ENCODE data around the gene ABCC5. TPM values are rescaled to one million over a fixed set of nuclear protein-coding genes. Genes with fewer than 3 reads are reported as not detected.

The ABCC5 gene
- polyA plus RNA-seq, 4 donors: 9.2 to 64.6 (median 13.0) TPM

DNA sequence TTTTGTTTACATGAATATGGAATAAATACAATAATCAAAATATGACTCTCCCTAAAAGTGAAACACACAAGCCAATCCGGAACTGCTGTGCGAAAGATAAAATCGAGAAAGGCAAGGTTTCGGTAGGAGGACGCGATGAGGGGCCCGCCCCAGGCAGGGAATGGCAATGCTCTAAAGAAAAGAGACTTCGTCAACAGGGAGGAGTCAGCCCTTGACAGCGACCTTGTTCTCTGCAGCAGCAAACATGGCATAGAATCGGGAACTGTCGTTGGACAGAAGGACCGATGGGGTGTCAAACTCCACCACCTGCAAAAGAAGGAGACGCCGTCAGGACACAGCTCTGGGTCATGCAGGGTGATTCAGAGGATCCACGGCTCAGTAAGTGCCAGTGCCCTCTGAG, 96.6 kb downstream of the ABCC5 start:
- FAIRE-seq (no peak), DNase-seq (no peak)
- peaks cover 0 to 2% (median 0%) of the 10 kb centered on the region in 3 donors for H3K4me1 ChIP-seq (ENCODE audit: control insufficient read depth in 3 of 3, insufficient read depth in 2 of 3, low read depth in 1 of 3, low read length in 2 of 3)
- H3K27me3 ChIP-seq (ENCODE audit: control insufficient read depth in 3 of 3, insufficient read depth in 3 of 3, low read length in 3 of 3): no peaks in the 10 kb centered on the region
- 93 to 96% (median 94%) methylated on average over 15 of the region's 15 CpGs for WGBS, 3 donors
- no peaks in the 10 kb centered on the region for H3K9me3 ChIP-seq (ENCODE audit: control insufficient read depth in 2 of 2, insufficient read depth in 1 of 2, low read depth in 1 of 2, low read length in 1 of 2)
- no peak overlapping the region for H3K27ac ChIP-seq (ENCODE audit: low read depth in 1 of 3, low read length in 2 of 3)
- peaks cover 0 to 27% (median 6%) of the 10 kb centered on the region in 3 donors for H3K36me3 ChIP-seq (ENCODE audit: control insufficient read depth in 3 of 3, insufficient read depth in 2 of 3, low read depth in 1 of 3, low read length in 3 of 3)
- H3K4me3 ChIP-seq (ENCODE audit: low read depth in 1 of 3, low read length in 3 of 3): no peak overlapping the region

DNA sequence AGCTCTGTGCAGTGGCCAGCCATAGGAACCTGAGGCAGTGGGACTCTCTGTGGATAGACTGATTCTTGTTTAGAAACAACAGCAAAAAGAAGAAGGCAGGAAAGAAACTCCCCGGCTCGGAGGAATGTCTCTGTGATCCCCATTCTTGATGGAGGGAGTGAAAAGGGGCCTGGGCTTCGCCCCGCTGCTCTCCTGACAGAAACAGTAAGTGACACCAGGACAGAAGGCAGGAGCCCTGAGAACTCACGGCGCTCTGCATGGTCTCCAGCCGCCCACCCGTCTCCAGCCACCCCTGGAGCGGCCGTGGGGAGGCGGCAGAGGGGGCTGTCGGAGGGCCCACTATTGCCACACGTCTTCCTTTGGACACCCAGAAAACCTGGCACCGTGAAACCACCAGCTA, 97.3 kb downstream of the ABCC5 start:
- Histone ChIP-seq H3K27me3 (ENCODE audit: control insufficient read depth in 3 of 3, insufficient read depth in 3 of 3, low read length in 3 of 3) (no peaks in the 10 kb centered on the region), H3K27ac (ENCODE audit: low read depth in 1 of 3, low read length in 2 of 3) (no peak overlapping the region), H3K4me3 (ENCODE audit: low read depth in 1 of 3, low read length in 3 of 3) (no peak overlapping the region), H3K36me3 (ENCODE audit: control insufficient read depth in 3 of 3, insufficient read depth in 2 of 3, low read depth in 1 of 3, low read length in 3 of 3) (peaks cover 0 to 26% (median 6%) of the 10 kb centered on the region in 3 donors), H3K4me1 (ENCODE audit: control insufficient read depth in 3 of 3, insufficient read depth in 2 of 3, low read depth in 1 of 3, low read length in 2 of 3) (peaks cover 0 to 2% (median 0%) of the 10 kb centered on the region in 3 donors), H3K9me3 (ENCODE audit: control insufficient read depth in 2 of 2, insufficient read depth in 1 of 2, low read depth in 1 of 2, low read length in 1 of 2) (no peaks in the 10 kb centered on the region)
- WGBS, 3 donors: 92 to 93% (median 92%) methylated on average over 14 of the region's 14 CpGs
- DNase-seq (no peak), FAIRE-seq (no peak)

DNA sequence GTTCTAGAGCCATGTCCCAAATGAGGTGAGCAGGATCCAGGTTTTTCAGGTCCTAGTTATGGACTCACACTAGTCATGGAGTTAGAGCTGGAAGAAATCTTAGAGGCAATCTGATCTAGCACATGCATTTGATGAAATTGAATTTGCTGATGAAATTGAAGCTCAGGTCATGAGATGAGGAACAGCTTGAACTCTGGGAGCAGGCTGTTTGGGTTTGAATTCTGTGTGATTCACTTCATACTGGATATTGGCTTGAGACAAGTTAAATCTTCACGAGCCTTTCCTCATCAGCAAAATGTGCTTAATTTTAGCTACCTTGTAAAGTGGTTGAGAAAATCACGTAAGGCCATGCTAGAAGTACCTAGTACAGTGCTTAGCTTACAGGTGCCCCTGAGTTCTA, 99.5 kb downstream of the ABCC5 start:
- DNase-seq (no peak), FAIRE-seq (no peak)
- H3K4me1 ChIP-seq (ENCODE audit: control insufficient read depth in 3 of 3, insufficient read depth in 2 of 3, low read depth in 1 of 3, low read length in 2 of 3): no peaks in the 10 kb centered on the region
- H3K4me3 ChIP-seq (ENCODE audit: low read depth in 1 of 3, low read length in 3 of 3): no peak overlapping the region
- no peak overlapping the region for H3K27ac ChIP-seq (ENCODE audit: low read depth in 1 of 3, low read length in 2 of 3)
- peaks cover 0 to 6% of the 10 kb centered on the region in 2 donors for H3K9me3 ChIP-seq (ENCODE audit: control insufficient read depth in 2 of 2, insufficient read depth in 1 of 2, low read depth in 1 of 2, low read length in 1 of 2)
- WGBS, 3 donors: 94 to 95% (median 94%) methylated on average over 2 of the region's 2 CpGs
- H3K27me3 ChIP-seq (ENCODE audit: control insufficient read depth in 3 of 3, insufficient read depth in 3 of 3, low read length in 3 of 3): no peaks in the 10 kb centered on the region
- peaks cover 0 to 19% (median 2%) of the 10 kb centered on the region in 3 donors for H3K36me3 ChIP-seq (ENCODE audit: control insufficient read depth in 3 of 3, insufficient read depth in 2 of 3, low read depth in 1 of 3, low read length in 3 of 3)

DNA sequence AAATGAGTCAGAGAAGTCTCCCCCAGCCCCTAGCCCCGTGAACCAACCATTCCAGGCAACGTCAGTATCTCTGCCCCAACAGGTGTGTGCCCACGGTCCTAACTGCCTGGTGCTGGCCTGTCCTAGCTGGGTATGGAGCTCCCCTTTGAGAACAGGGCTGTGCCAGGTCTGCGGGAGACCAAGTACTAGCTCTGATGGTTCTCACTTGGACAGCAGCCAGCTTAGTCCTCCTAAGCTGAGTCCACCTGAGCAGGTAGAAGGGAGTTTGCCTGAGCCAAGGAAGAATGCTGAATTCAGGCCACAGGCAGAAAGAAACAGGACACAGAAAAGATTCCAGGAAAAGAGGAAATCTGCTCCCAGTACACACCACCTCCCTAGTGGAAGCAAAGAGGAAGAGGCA, 99.9 kb downstream of the ABCC5 start:
- WGBS, 3 donors: 74 to 85% (median 82%) methylated on average over 4 of the region's 4 CpGs
- peaks cover 0 to 9% of the 10 kb centered on the region in 2 donors for H3K9me3 ChIP-seq (ENCODE audit: control insufficient read depth in 2 of 2, insufficient read depth in 1 of 2, low read depth in 1 of 2, low read length in 1 of 2)
- no peaks in the 10 kb centered on the region for H3K4me1 ChIP-seq (ENCODE audit: control insufficient read depth in 3 of 3, insufficient read depth in 2 of 3, low read depth in 1 of 3, low read length in 2 of 3)
- no peak for FAIRE-seq
- peaks cover 0 to 19% (median 2%) of the 10 kb centered on the region in 3 donors for H3K36me3 ChIP-seq (ENCODE audit: control insufficient read depth in 3 of 3, insufficient read depth in 2 of 3, low read depth in 1 of 3, low read length in 3 of 3)
- H3K27ac ChIP-seq (ENCODE audit: low read depth in 1 of 3, low read length in 2 of 3): no peak overlapping the region
- no peak for DNase-seq
- no peaks in the 10 kb centered on the region for H3K27me3 ChIP-seq (ENCODE audit: control insufficient read depth in 3 of 3, insufficient read depth in 3 of 3, low read length in 3 of 3)
- no peak overlapping the region for H3K4me3 ChIP-seq (ENCODE audit: low read depth in 1 of 3, low read length in 3 of 3)

DNA sequence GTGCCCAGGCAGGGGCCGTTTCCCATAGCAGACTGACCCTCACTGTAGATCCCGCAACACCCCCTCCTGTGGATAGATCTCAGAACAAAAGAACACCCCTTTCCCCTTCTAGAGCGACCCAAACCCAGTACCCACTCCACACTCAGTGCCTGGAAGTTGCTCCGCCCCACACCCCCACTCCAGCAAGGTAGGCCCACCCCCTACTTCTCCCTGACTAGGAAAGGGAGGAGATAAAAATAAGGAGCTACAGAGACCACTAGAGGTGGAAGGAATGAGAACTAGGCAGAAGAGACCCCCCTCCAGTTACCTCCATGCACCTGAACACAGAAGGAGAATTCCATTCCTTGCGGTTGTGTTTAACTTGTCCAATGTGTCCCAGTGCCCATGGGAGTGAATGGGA, 102.8 kb downstream of the ABCC5 start:
- no peak for DNase-seq
- H3K4me3 ChIP-seq (ENCODE audit: low read depth in 1 of 3, low read length in 3 of 3): no peak overlapping the region
- no peaks in the 10 kb centered on the region for H3K4me1 ChIP-seq (ENCODE audit: control insufficient read depth in 3 of 3, insufficient read depth in 2 of 3, low read depth in 1 of 3, low read length in 2 of 3)
- no peak overlapping the region for H3K27ac ChIP-seq (ENCODE audit: low read depth in 1 of 3, low read length in 2 of 3)
- WGBS, 3 donors: 84 to 95% (median 84%) methylated on average over 5 of the region's 5 CpGs
- peaks cover 0 to 9% of the 10 kb centered on the region in 2 donors for H3K9me3 ChIP-seq (ENCODE audit: control insufficient read depth in 2 of 2, insufficient read depth in 1 of 2, low read depth in 1 of 2, low read length in 1 of 2)
- FAIRE-seq: no peak
- peaks cover 0 to 2% (median 0%) of the 10 kb centered on the region in 3 donors for H3K27me3 ChIP-seq (ENCODE audit: control insufficient read depth in 3 of 3, insufficient read depth in 3 of 3, low read length in 3 of 3)
- peaks cover 0 to 4% (median 0%) of the 10 kb centered on the region in 3 donors for H3K36me3 ChIP-seq (ENCODE audit: control insufficient read depth in 3 of 3, insufficient read depth in 2 of 3, low read depth in 1 of 3, low read length in 3 of 3)

DNA sequence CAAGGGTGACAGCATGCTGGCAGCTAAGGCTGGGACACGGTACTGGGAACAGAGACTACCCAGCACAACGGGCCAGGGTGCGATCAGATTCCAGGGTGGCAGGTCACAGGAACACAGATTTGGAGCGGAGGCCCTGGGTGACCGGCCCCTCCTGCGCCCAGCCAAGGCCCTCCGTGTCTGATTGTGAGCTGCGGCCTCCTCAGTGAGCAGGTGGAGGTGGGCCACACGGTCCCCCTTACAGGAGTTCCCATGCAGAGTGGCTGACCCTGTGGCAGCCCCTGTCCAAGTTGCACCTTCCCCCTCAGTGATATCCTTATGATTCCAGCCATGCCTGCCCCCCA, 104.1 kb downstream of the ABCC5 start:
- no peaks in the 10 kb centered on the region for H3K4me1 ChIP-seq (ENCODE audit: control insufficient read depth in 3 of 3, insufficient read depth in 2 of 3, low read depth in 1 of 3, low read length in 2 of 3)
- DNase-seq (no peak), FAIRE-seq (no peak)
- WGBS, 3 donors: 70 to 87% (median 71%) methylated on average over 9 of the region's 9 CpGs
- no peak overlapping the region for H3K4me3 ChIP-seq (ENCODE audit: low read depth in 1 of 3, low read length in 3 of 3)
- H3K36me3 ChIP-seq (ENCODE audit: control insufficient read depth in 3 of 3, insufficient read depth in 2 of 3, low read depth in 1 of 3, low read length in 3 of 3): no peaks in the 10 kb centered on the region
- peak overlapping the region in 1 of 3 donors; percentile 63 for H3K27ac ChIP-seq (ENCODE audit: low read depth in 1 of 3, low read length in 2 of 3)
- peaks cover 0 to 9% of the 10 kb centered on the region in 2 donors for H3K9me3 ChIP-seq (ENCODE audit: control insufficient read depth in 2 of 2, insufficient read depth in 1 of 2, low read depth in 1 of 2, low read length in 1 of 2)
- peaks cover 0 to 2% (median 0%) of the 10 kb centered on the region in 3 donors for H3K27me3 ChIP-seq (ENCODE audit: control insufficient read depth in 3 of 3, insufficient read depth in 3 of 3, low read length in 3 of 3)

DNA sequence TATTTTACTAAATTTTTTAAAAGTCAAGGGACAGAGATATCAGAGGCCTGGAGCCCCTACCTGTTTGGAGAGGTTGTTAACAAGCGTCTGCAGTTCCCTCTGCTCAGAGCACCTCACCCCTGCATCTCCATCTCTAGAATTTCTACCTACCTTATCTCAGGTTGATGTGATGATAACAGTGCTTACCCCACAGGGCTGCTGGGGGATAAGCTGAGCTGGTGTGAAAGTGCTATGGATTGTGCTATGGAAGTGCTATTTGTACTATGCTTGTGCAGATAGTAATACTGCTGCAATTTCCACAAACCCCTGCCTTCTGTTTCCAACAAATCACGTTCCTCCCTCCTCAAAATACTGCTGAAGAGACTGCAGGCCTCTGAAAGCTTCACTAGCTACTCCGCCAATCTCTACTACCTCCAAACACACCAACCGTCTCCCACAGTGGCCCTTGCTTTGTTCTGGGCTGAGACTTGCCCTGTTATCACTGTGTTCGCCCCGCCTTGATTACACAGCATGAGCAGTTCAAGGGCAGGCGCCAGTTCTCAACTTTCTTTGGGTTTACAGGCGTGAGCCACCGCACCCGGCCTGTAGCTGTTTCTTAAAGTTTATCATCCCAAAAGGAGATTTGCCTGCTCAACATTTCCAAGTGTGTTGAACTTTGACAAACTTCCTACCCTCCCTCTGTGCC, 104.6 kb downstream of the ABCC5 start:
- Histone ChIP-seq H3K27me3 (ENCODE audit: control insufficient read depth in 3 of 3, insufficient read depth in 3 of 3, low read length in 3 of 3) (peaks cover 0 to 2% (median 0%) of the 10 kb centered on the region in 3 donors), H3K9me3 (ENCODE audit: control insufficient read depth in 2 of 2, insufficient read depth in 1 of 2, low read depth in 1 of 2, low read length in 1 of 2) (peaks cover 0 to 9% of the 10 kb centered on the region in 2 donors), H3K36me3 (ENCODE audit: control insufficient read depth in 3 of 3, insufficient read depth in 2 of 3, low read depth in 1 of 3, low read length in 3 of 3) (no peaks in the 10 kb centered on the region), H3K27ac (ENCODE audit: low read depth in 1 of 3, low read length in 2 of 3) (peak overlapping the region in 1 of 3 donors; percentile 63), H3K4me3 (ENCODE audit: low read depth in 1 of 3, low read length in 3 of 3) (no peak overlapping the region), H3K4me1 (ENCODE audit: control insufficient read depth in 3 of 3, insufficient read depth in 2 of 3, low read depth in 1 of 3, low read length in 2 of 3) (no peaks in the 10 kb centered on the region)
- DNase-seq (peak in 1 of 2 donors; percentile 83), FAIRE-seq (no peak)
- 39 to 69% (median 51%) methylated on average over 10 of the region's 10 CpGs for WGBS, 3 donors

DNA sequence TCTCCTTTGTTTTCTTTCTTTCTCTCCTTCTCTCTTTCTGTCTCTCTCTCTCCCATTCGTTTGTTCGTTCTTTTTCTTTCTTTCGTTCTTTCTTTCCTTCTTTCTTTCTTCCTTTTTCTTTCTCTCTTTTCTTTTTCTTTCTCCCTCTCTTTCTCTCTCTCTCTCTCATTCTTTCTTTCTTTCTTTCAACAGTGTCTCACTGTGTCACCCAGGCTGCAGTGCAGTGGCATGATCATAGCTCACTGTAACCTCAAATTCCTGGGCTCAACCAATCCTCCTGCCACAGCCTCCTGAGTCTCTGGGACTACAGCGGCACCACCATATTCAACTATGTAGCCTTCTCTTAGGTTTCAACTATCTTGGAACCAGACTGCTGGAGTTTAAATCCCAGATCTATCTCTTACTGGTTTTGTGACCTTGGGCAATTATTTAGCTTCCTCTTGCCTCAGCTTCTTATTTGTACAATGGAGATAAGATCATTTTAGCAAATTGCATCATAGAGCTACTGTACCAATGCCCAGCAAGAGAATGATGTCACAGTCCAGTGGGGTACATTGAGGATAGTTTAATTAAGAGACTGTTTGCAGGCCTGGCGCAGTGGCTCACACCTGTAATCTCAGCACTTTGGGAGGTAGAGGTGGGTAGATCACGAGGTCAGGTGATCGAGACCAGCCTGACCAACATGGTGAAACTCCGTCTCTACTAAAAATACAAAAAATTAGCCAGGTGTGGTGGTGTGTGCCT, 105.7 kb downstream of the ABCC5 start:
- no peaks in the 10 kb centered on the region for H3K36me3 ChIP-seq (ENCODE audit: control insufficient read depth in 3 of 3, insufficient read depth in 2 of 3, low read depth in 1 of 3, low read length in 3 of 3)
- no peaks in the 10 kb centered on the region for H3K4me1 ChIP-seq (ENCODE audit: control insufficient read depth in 3 of 3, insufficient read depth in 2 of 3, low read depth in 1 of 3, low read length in 2 of 3)
- FAIRE-seq (no peak), DNase-seq (no peak)
- 80 to 87% (median 82%) methylated on average over 8 of the region's 8 CpGs for WGBS, 3 donors
- peaks cover 0 to 9% of the 10 kb centered on the region in 2 donors for H3K9me3 ChIP-seq (ENCODE audit: control insufficient read depth in 2 of 2, insufficient read depth in 1 of 2, low read depth in 1 of 2, low read length in 1 of 2)
- peaks cover 0 to 4% (median 0%) of the 10 kb centered on the region in 3 donors for H3K27me3 ChIP-seq (ENCODE audit: control insufficient read depth in 3 of 3, insufficient read depth in 3 of 3, low read length in 3 of 3)
- no peak overlapping the region for H3K4me3 ChIP-seq (ENCODE audit: low read depth in 1 of 3, low read length in 3 of 3)
- H3K27ac ChIP-seq (ENCODE audit: low read depth in 1 of 3, low read length in 2 of 3): no peak overlapping the region
